Stimulated activated CD8-positive, alpha-beta memory T cell treated with anti-CD3 and anti-CD28 coated beads, Interleukin-12 subunit alpha, Interleukin-12 subunit beta, amount 100 ng/mL, for 4 hours (primary cell): ENCODE data around the gene TEDC1.
"Not testable (repeated sequence)": the region's sequence is repeated elsewhere in the genome, so short reads cannot be mapped to it uniquely, and the experiment has no call there.

Source experiments
- DNase-seq: peaks from one replicate; pipeline ENCODE4 v3.0.0-alpha.2; 2020; ENCODE audit warnings: low read depth

Gene TEDC1

GRCh38 chr14:105540811-105541210 lies 49.8 kb downstream of the TEDC1 start:
- no peak for DNase-seq

- DNase-seq = no peak
Observed at GRCh38 chr14:105541218-105541875, 50.3 kb downstream of the TEDC1 start.

- DNase-seq = not testable (repeated sequence)
Observed at GRCh38 chr14:105545676-105546075, 54.6 kb downstream of the TEDC1 start.

GRCh38 chr14:105546410-105546809 lies 55.4 kb downstream of the TEDC1 start:
- DNase-seq = not testable (repeated sequence)

GRCh38 chr14:105547072-105547471 lies 56.0 kb downstream of the TEDC1 start:
- DNase-seq = not testable (repeated sequence)

- DNase-seq = no peak
Observed at GRCh38 chr14:105547741-105548169, 56.7 kb downstream of the TEDC1 start.
